ENCODE data around the gene DCTN5. TPM values are rescaled to one million over a fixed set of nuclear protein-coding genes. Genes with fewer than 3 reads are reported as not detected.

Gene DCTN5
- polyA plus RNA-seq, 1 donor = 54.0 TPM

- no peak for DNase-seq
- Histone ChIP-seq H3K9me3 (ENCODE audit: control insufficient read depth, low read depth, low read length) (no peaks in the 10 kb centered on the region), H3K27me3 (ENCODE audit: control insufficient read depth, insufficient read depth, low read length) (no peaks in the 10 kb centered on the region), H3K4me1 (ENCODE audit: control insufficient read depth, insufficient read depth, low read length) (no peaks in the 10 kb centered on the region), H3K36me3 (ENCODE audit: control insufficient read depth, insufficient read depth, low read length) (no peaks in the 10 kb centered on the region), H3K4me3 (ENCODE audit: low read length) (no peak overlapping the region), H3K27ac (ENCODE audit: low read length) (no peak overlapping the region)
- WGBS (ENCODE audit: insufficient coverage, low lambda C conversion rate) = 100% methylated on average over 1 of the region's 3 CpGs
These were observed 85.4 kb downstream of the DCTN5 start for GRCh38 chr16:23726710-23727109.

Other genes with a start within 250 kb of the DCTN5 start
- 23.1 TPM for gene COG7, start 188.3 kb upstream of the DCTN5 start, polyA plus RNA-seq
- gene GGA2, start 131.0 kb upstream of the DCTN5 start, polyA plus RNA-seq = 88.5 TPM
- 23.0 TPM for gene EARS2, start 84.1 kb upstream of the DCTN5 start, polyA plus RNA-seq
- 44.3 TPM for gene UBFD1, start 83.7 kb upstream of the DCTN5 start, polyA plus RNA-seq
- 117 TPM for gene NDUFAB1, start 45.1 kb upstream of the DCTN5 start, polyA plus RNA-seq
- 17.3 TPM for gene PALB2, start 156 bp upstream of the DCTN5 start, polyA plus RNA-seq
- 13.0 TPM for gene PLK1, start 37.4 kb downstream of the DCTN5 start, polyA plus RNA-seq
- gene ERN2, start 71.8 kb downstream of the DCTN5 start, polyA plus RNA-seq = 17.6 TPM
- 195 TPM for gene CHP2, start 113.6 kb downstream of the DCTN5 start, polyA plus RNA-seq
- gene PRKCB, start 194.5 kb downstream of the DCTN5 start, polyA plus RNA-seq = 3.1 TPM

Measured in large intestine (tissue), 3 donors.